ENCODE data around the gene DDX43. TPM values are rescaled to one million over a fixed set of nuclear protein-coding genes. Genes with fewer than 3 reads are reported as not detected.

The DDX43 gene
- total and polyA plus RNA-seq, 5 experiments from 2014 or later, result 0.44 to 1.7 (median 1.0) TPM

- no peak overlapping the region for H3K4me3 Mint-ChIP-seq
- POLR2A ChIA-PET, result interaction anchor here (0.6 to 1.3 kb wide), 2 partner anchors 68 to 142 kb away, joined by 3 read pairs; partner anchors contain the start of gene MTO1
- peaks cover 0 to 17% (median 12%) of the 10 kb centered on the region in 4 donors for H3K4me1 Mint-ChIP-seq
Measured at GRCh38 chr6:73393278-73393677, 1.4 kb upstream of the DDX43 start.

GRCh38 chr6:73395875-73396274 lies 1.2 kb downstream of the DDX43 start:
- Mint-ChIP-seq H3K9me3 (no peaks in the 10 kb centered on the region), H3K4me3 (no peak overlapping the region), H3K27me3 (no peaks in the 10 kb centered on the region), H3K27ac (no peak overlapping the region), H3K36me3 (no peaks in the 10 kb centered on the region), H3K4me1 (peaks cover 0 to 7% (median 6%) of the 10 kb centered on the region in 4 donors)
- DNase-seq (no peak), ATAC-seq (no peak)
- POLR2A ChIA-PET, result interaction anchor here (0.6 to 0.7 kb wide), 2 partner anchors 165 to 759 kb away, joined by 4 read pairs; no protein-coding TSS in a partner anchor

More at GRCh38 chr6:73393278-73393677, 1.4 kb upstream of the DDX43 start:
- Mint-ChIP-seq H3K27me3 (no peaks in the 10 kb centered on the region), H3K27ac (peak overlapping the region in 1 of 10 donors; percentile 51), H3K9me3 (no peaks in the 10 kb centered on the region), H3K36me3 (no peaks in the 10 kb centered on the region)
- ATAC-seq (no peak), DNase-seq (no peak)

GRCh38 chr6:73400656-73401055 lies 6.0 kb downstream of the DDX43 start:
- DNase-seq (no peak), ATAC-seq (no peak)
- Mint-ChIP-seq H3K9me3 (no peaks in the 10 kb centered on the region), H3K36me3 (no peaks in the 10 kb centered on the region), H3K4me3 (no peak overlapping the region), H3K27me3 (no peaks in the 10 kb centered on the region), H3K4me1 (no peaks in the 10 kb centered on the region), H3K27ac (no peak overlapping the region)
- POLR2A ChIA-PET, result no interaction called here

- no peaks in the 10 kb centered on the region for H3K9me3 Mint-ChIP-seq
- H3K36me3 Mint-ChIP-seq, result peaks cover 0 to 3% (median 0%) of the 10 kb centered on the region in 3 donors
- no peaks in the 10 kb centered on the region for H3K4me1 Mint-ChIP-seq
- H3K27me3 Mint-ChIP-seq, result no peaks in the 10 kb centered on the region
- POLR2A ChIA-PET, result no interaction called here
- no peak overlapping the region for H3K4me3 Mint-ChIP-seq
- ATAC-seq (no peak), DNase-seq (no peak)
- no peak overlapping the region for H3K27ac Mint-ChIP-seq
Measured at GRCh38 chr6:73409395-73409794, 14.8 kb downstream of the DDX43 start.

GRCh38 chr6:73413102-73413501 lies 18.5 kb downstream of the DDX43 start:
- POLR2A ChIA-PET, result no interaction called here
- no peak for DNase-seq

GRCh38 chr6:73418081-73418741 lies 23.6 kb downstream of the DDX43 start:
- POLR2A ChIA-PET, result interaction anchor here (0.7 kb wide), 1 partner anchor 10 kb away, joined by 3 read pairs; no protein-coding TSS in a partner anchor
- Mint-ChIP-seq H3K4me1 (peaks cover 8 to 20% (median 14%) of the 10 kb centered on the region in 4 donors), H3K27me3 (no peaks in the 10 kb centered on the region), H3K4me3 (no peak overlapping the region), H3K36me3 (peaks cover 0 to 7% (median 0%) of the 10 kb centered on the region in 3 donors), H3K9me3 (no peaks in the 10 kb centered on the region), H3K27ac (peak overlapping the region in 6 of 10 donors; percentile 5 to 84 (median 45))
- ATAC-seq (no peak), DNase-seq (no peak)

More at GRCh38 chr6:73413102-73413501, 18.5 kb downstream of the DDX43 start:
- Mint-ChIP-seq H3K4me3 (no peak overlapping the region), H3K9me3 (no peaks in the 10 kb centered on the region), H3K4me1 (peaks cover 0 to 4% (median under 1%) of the 10 kb centered on the region in 4 donors), H3K27ac (no peak overlapping the region), H3K36me3 (peaks cover 0 to 7% (median 0%) of the 10 kb centered on the region in 3 donors), H3K27me3 (no peaks in the 10 kb centered on the region)
- ATAC-seq, result no peak

- Mint-ChIP-seq H3K27ac (peak overlapping the region; percentile 80 to 97 (median 94)), H3K4me3 (peak overlapping the region in 5 of 10 donors; percentile 33 to 70 (median 49)), H3K9me3 (no peaks in the 10 kb centered on the region), H3K4me1 (peaks cover 4 to 22% (median 15%) of the 10 kb centered on the region in 4 donors), H3K27me3 (no peaks in the 10 kb centered on the region), H3K36me3 (peaks cover 0 to 9% (median 7%) of the 10 kb centered on the region in 3 donors)
- POLR2A ChIA-PET, result interaction anchor here (1.7 kb wide), 1 partner anchor 40 kb away, joined by 12 read pairs; the partner anchor contains the start of gene MTO1
- DNase-seq (no peak), ATAC-seq (no peak)
Measured at GRCh38 chr6:73421534-73421933, 26.9 kb downstream of the DDX43 start.

GRCh38 chr6:73435236-73435635 lies 40.6 kb downstream of the DDX43 start:
- Mint-ChIP-seq H3K27me3 (no peaks in the 10 kb centered on the region), H3K4me3 (no peak overlapping the region)
- POLR2A ChIA-PET, result no interaction called here

GRCh38 chr6:73443555-73443954 lies 48.9 kb downstream of the DDX43 start:
- no peak for ATAC-seq
- Mint-ChIP-seq H3K4me3 (no peak overlapping the region), H3K27me3 (no peaks in the 10 kb centered on the region), H3K27ac (peak overlapping the region in 1 of 10 donors; percentile 15), H3K36me3 (peaks cover 4 to 57% (median 19%) of the 10 kb centered on the region in 3 donors), H3K9me3 (no peaks in the 10 kb centered on the region), H3K4me1 (peaks cover 4 to 33% (median 8%) of the 10 kb centered on the region in 4 donors)
- POLR2A ChIA-PET, result interaction anchor here (1.0 to 1.2 kb wide), 2 partner anchors 12 to 14 kb away, joined by 3 to 4 read pairs; no protein-coding TSS in a partner anchor
- DNase-seq, result no peak

More at GRCh38 chr6:73435236-73435635, 40.6 kb downstream of the DDX43 start:
- DNase-seq (no peak), ATAC-seq (no peak)
- no peaks in the 10 kb centered on the region for H3K9me3 Mint-ChIP-seq
- H3K27ac Mint-ChIP-seq, result no peak overlapping the region
- peaks cover 8 to 41% (median 15%) of the 10 kb centered on the region in 3 donors for H3K36me3 Mint-ChIP-seq
- H3K4me1 Mint-ChIP-seq, result peaks cover 0 to 3% (median 0%) of the 10 kb centered on the region in 4 donors

GRCh38 chr6:73451223-73452106 lies 56.8 kb downstream of the DDX43 start:
- ATAC-seq (peak; percentile 68 to 78), DNase-seq (peak in 9 of 10 donors; percentile 27 to 68 (median 39))
- H3K9me3 Mint-ChIP-seq, result no peaks in the 10 kb centered on the region
- POLR2A ChIA-PET, result interaction anchor here (0.7 to 3.3 kb wide), 6 partner anchors 10 to 831 kb away, joined by 3 to 65 read pairs (median 3); partner anchors contain the start of gene MTO1
- H3K4me1 Mint-ChIP-seq, result peaks cover 10 to 39% (median 30%) of the 10 kb centered on the region in 4 donors
- peaks cover 0 to 6% (median 0%) of the 10 kb centered on the region in 3 donors for H3K36me3 Mint-ChIP-seq
- H3K27me3 Mint-ChIP-seq, result no peaks in the 10 kb centered on the region
- peak overlapping the region; percentile 55 to 89 (median 80) for H3K27ac Mint-ChIP-seq
- H3K4me3 Mint-ChIP-seq, result peak overlapping the region; percentile 63 to 93 (median 89)

- ATAC-seq (peak; percentile 79 to 86), DNase-seq (peak; percentile 45 to 72 (median 58))
- Mint-ChIP-seq H3K27me3 (no peaks in the 10 kb centered on the region), H3K27ac (peak within 1 kb of the TSS; percentile 55 to 89 (median 80)), H3K4me3 (peak within 1 kb of the TSS; percentile 63 to 93 (median 89)), H3K36me3 (peaks cover 0 to 6% (median 0%) of the 10 kb centered on the region in 3 donors), H3K9me3 (no peaks in the 10 kb centered on the region), H3K4me1 (peaks cover 10 to 39% (median 31%) of the 10 kb centered on the region in 4 donors)
- POLR2A ChIA-PET, result interaction anchor here (1.0 to 3.3 kb wide), 4 partner anchors 9 to 831 kb away, joined by 3 to 65 read pairs (median 4); partner anchors contain the start of gene MTO1
Measured at GRCh38 chr6:73452107-73452461, 57.5 kb downstream of the DDX43 start, which contains the start of gene CGAS. TSS of gene CGAS (minus strand) at chr6:73452297. CDS start at chr6:73452181, 116 bp downstream.

Data from naive thymus-derived CD8-positive, alpha-beta T cell (primary cell).